NCI-H1417 (cell line): ENCODE results near the gene DUSP8.
A peak's percentile ranks its signal among the peaks of the same experiment; 100 is the strongest.

ENCODE experiments used
- DNase-seq, 3 experiments: peaks; one replicate each; lab custom pipeline; 2025; lab: John Stamatoyannopoulos, UW

Gene DUSP8

GRCh38 chr11:1533342-1533725 lies 38.7 kb downstream of the DUSP8 start:
- DNase-seq, result no peak

DNA sequence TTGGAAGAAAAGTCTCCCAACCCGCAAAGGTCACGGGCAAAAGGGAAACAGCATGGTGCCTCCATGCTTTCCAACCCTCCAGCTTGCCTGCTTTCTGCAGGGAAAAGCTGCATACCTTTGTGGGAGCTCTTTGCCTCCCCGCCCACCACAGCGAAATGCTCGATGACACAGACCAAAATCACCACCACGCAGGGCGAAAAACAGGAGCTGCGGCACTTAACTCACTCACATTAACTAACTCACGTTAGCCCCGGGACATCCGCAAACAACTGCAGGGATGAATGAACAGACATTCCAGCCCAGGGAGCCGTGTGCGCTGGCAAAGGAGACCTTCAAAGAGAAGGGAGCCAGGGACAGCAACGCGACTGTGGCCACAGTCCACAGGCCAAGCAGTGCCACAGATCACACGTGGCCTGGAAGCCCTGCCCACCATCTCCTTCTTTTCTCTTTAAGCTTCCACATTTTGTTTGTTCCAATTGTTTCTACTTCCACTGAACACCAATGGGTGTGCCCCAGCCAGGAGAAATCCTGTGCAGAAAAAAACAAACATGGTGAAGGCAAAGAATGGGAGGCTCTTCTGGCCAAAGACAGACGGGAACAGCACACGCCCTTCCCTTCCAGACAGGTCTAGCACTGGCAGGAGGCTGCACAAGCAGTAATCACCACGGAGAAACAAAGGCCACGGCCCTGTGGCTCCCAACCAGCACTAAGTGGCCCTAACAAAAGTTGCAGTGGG lies 39.3 kb downstream of the DUSP8 start:
- no peak for DNase-seq

- peak in 1 of 3 experiments; percentile 39 for DNase-seq
Observed at GRCh38 chr11:1532014-1532586, 40.0 kb downstream of the DUSP8 start.

DNA sequence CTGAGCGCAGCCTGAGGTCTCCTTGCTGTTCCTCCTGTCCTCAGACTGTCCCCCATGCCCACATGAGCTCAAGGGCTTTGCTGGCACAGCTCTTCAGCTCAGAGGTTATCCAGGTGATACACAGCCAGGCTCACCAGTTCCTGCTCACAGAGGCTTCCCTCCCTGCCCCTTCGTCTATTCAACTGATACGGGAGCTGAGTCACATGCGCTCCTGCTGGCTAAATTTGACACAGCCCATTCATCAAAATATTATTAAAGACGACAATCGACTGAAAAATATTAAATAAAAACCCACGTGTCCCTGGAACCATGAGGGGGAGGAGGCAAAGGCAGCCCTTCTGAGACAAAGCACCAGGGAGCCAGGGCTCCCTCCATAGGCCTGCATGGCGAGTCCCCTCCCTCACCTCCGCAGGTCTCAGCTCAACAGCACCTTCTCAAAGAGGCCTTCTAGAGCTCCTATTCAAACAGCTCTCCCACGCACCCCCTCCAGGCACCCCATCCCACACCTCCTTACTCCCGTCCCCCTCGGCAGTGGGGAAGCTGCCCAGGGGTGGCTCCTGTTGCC lies 40.5 kb downstream of the DUSP8 start:
- peak in 2 of 3 experiments; percentile 47 to 63 for DNase-seq

GRCh38 chr11:1530686-1531448 lies 41.2 kb downstream of the DUSP8 start:
- DNase-seq, result no peak

GRCh38 chr11:1529774-1530173 lies 42.3 kb downstream of the DUSP8 start:
- DNase-seq, result no peak

DNA sequence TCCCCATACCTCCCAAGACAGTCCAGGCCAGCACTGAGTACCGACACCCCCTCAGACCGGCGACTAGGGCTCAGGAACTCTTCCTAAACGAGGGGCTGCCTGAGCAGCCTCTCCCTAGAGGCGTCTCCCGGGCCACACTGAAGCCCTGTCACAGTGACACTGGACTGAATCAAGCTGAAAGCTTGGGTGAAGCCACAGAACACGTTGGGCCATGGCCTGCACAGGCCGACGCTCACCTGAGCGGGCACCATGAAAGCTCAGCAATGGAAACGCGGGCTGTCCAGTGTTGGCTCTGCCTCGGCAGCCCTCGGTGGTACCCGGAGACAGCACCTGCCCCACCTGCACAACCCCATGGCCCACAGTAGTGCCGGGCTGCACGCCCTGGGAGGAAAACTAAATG lies 42.8 kb downstream of the DUSP8 start:
- DNase-seq, result no peak

GRCh38 chr11:1528710-1529109 lies 43.4 kb downstream of the DUSP8 start:
- DNase-seq, result peak in 1 of 3 experiments; percentile 8

- DNase-seq, result no peak
Observed at GRCh38 chr11:1526785-1527184, 45.3 kb downstream of the DUSP8 start.

DNA sequence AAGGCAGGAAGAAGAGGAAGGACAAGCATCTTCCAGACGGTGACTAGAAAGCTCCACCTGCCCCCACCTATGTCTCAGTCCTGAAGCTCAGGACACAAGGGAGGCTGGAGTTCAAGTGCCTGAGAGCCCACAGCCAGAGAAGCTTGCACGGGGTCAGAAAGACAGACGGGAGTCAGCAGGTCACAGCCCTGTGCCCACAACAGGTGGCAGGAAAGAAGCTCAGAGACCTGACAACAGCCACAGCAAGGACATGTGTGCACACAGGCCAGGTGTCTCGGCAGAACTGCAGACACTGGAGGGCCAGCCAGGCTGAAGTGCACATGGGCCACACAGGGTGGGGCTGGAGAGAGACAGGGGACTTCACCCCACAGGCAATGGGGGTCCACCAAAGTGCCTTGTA lies 48.3 kb downstream of the DUSP8 start:
- DNase-seq, result no peak

- no peak for DNase-seq
Observed at GRCh38 chr11:1523077-1523476, 49.0 kb downstream of the DUSP8 start.

DNA sequence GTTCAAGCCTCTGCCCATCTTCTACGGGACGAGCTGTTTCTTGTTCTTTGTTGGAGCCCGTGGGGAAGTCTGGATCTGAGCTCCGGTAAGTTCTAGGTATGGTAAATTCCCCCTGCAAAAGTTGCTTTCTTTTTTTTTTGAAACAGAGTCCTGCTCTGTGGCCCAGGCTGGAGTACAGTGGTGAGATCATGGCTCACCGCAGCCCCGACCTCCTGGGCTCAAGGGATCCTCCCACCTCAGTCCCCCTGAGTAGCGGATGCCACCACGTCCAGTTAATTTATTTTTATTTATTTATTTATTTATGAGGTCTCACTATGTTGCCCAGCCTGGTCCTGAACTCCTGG lies 50.0 kb downstream of the DUSP8 start:
- DNase-seq, result no peak

DNA sequence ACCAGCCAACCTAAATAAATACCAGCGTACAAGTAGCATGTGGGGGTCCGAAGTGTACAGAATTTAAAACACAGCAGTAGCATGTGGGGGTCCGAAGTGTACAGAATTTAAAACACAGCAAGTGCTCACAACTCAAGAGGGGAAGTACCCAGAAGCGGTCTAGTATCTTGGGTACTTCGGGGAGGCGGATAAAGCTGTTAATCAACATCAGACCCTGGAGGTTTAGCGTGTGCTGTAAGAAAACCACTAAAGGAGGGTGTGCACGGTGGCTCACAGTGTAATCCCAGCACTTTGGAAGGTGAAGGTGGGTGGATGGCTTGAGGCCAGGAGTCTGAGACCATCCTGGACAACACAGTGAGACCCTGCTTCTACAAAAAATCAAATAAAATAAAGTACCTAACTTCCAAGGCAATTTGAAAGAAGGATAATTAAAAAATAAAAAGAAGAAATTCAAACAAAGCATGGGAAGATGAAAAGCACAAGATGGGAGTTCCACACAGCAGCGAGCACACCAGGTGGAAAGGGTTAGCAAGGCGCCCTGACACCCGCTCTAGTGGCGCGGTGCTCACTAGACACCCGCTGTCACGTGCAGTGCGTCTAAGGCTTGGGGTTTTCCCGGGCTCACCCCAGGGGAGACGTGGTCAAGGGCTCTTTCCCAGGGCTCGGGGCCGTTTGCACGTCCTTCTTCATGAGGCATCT lies 50.5 kb downstream of the DUSP8 start:
- DNase-seq, result no peak

DNA sequence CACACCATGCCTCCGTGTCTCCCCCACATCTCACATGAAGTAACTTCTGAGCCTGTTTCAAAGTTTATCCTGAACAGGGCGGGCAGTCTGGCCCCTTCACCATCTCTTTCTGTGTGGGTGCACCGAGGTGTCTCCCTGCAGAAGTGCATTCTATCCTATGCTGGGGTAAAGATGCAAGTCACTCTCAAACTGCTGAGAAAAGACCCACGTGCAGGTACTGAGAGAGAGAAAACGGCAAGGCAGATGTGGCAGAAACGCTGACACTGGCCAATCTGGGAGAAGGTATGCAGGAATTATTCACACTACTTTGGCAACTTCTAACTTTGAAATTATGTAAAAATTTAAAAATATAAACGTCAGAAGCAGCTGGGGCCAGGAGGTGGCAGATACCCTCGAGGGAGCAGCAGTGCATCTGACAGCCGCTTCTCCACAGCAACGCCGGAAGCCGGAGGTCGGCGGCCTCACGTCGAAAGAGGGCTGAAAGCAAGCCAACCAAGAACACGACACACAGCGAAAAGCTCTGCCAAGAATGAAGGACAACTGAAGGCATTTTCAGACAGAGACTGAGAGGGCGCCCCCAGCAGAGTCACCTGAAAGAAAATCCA lies 51.3 kb downstream of the DUSP8 start:
- no peak for DNase-seq

- DNase-seq, result no peak
Observed at GRCh38 chr11:1520209-1520662, 51.8 kb downstream of the DUSP8 start.

GRCh38 chr11:1519028-1520010 lies 52.8 kb downstream of the DUSP8 start:
- DNase-seq, result no peak

- no peak for DNase-seq
Observed at GRCh38 chr11:1518301-1518700, 53.8 kb downstream of the DUSP8 start.

DNA sequence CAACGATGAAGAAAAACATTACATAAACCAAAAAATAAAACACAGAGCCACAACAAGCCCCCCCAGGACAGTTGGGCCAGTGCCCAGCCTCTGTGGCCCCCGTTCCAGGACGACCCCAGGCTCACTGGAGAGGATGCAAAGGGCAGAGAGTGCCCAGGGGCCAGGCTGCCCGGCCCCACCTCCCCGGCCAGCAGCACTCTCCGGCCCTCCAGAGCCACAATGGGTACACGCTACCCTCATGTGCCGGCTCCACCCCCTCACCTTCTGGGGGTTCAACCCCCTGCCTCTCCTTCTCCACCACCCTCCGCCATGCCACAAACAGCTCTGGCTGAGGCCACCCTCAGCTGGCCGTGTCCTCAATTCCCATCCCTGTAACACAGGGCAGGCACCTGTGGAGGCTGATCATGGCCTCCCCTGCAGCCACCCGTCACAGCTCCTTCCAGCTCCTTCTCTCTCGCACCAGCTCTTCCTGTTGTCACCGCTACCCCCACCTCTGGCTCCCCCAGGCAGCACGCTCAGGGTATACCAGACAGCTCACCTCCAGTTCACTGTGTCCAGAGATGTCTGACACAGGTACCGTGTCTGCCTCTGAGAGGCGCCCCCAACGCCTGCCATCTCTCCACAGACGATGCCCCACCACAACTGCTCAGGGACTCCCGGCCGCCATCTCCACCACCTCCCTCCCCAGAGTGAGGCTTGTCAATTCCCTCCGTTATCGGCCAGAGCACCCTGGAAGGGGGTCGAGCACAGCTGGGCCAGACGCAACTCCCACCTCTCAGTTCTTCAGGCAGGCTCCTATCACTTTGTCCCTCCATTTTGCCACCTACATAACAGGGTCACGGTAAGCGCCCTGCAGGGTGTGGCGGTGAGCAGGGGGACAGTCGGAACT lies 54.7 kb downstream of the DUSP8 start:
- DNase-seq, result no peak

DNA sequence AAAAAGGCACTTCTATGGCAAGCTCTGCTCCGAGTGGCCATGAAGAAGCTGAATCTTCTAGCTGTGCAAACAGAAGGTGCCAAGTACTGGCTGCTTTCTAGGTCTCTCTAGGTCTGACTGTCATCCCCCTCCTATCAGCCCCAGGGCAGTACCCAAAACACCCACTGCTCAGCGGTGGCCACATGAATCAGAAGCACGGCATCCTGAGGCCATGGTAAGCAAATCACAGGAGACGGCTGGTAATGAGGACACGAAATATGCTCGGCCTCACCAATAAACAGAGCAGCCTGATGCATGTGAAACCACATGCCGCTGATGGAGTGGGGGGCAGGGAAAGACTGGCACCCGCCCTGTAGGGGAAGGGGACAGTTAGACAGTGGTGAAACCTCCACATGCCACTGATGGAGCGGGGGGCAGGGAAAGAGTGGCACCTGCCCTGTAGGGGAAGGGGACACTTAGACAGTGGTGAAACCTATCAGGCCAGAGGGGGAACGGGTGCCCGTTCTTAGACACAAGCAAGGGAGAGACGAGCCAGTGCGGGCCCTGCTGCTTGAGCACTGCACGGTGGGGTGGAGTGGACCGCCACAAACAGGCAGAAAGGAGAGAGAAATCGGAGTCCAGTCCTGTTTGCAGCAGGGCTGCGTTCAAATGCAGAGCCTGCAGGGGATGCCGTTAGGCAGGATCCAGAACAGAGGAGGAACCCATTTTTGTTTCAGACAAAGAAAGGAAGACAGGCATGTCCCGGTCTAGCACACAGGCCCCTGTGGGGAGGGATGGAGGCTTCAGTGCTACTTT lies 55.6 kb downstream of the DUSP8 start:
- no peak for DNase-seq
